HG03558 (cell line): ENCODE data around the gene CFAP45.

Source experiments
- ATAC-seq: cut with Tn5 transposase; IDR thresholded peaks from one replicate; pipeline ENCODE4 v1.9.1; 2021; ENCODE audit warnings: moderate number of reproducible peaks; ENCODE audit not compliant: unreplicated experiment; ENCODE audit errors: extremely low read depth

The CFAP45 gene

GRCh38 chr1:159881622-159882526 lies 18.1 kb downstream of the CFAP45 start:
- ATAC-seq: no peak

GRCh38 chr1:159880430-159880829 lies 19.5 kb downstream of the CFAP45 start:
- ATAC-seq: no peak

GRCh38 chr1:159879977-159880376 lies 20.0 kb downstream of the CFAP45 start:
- no peak for ATAC-seq

GRCh38 chr1:159879136-159879535 lies 20.8 kb downstream of the CFAP45 start:
- no peak for ATAC-seq

GRCh38 chr1:159877695-159878444 lies 22.1 kb downstream of the CFAP45 start:
- ATAC-seq: no peak

- no peak for ATAC-seq
Observed at GRCh38 chr1:159873530-159874143, 26.3 kb downstream of the CFAP45 start.

GRCh38 chr1:159872891-159873290 lies 27.1 kb downstream of the CFAP45 start:
- no peak for ATAC-seq

- no peak for ATAC-seq
Observed at GRCh38 chr1:159870704-159871103, 29.3 kb downstream of the CFAP45 start.

GRCh38 chr1:159869607-159870006 lies 30.4 kb downstream of the CFAP45 start:
- no peak for ATAC-seq

- ATAC-seq: no peak
Observed at GRCh38 chr1:159869173-159869572, 30.8 kb downstream of the CFAP45 start.

- ATAC-seq: no peak
Observed at GRCh38 chr1:159868766-159869165, 31.2 kb downstream of the CFAP45 start.

- no peak for ATAC-seq
Observed at GRCh38 chr1:159867664-159868026, 32.3 kb downstream of the CFAP45 start.

- no peak for ATAC-seq
Observed at GRCh38 chr1:159866905-159867663, 32.9 kb downstream of the CFAP45 start.

- ATAC-seq: no peak
Observed at GRCh38 chr1:159866066-159866465, 33.9 kb downstream of the CFAP45 start.

- no peak for ATAC-seq
Observed at GRCh38 chr1:159864262-159864661, 35.7 kb downstream of the CFAP45 start.

- ATAC-seq: no peak
Observed at GRCh38 chr1:159862557-159862956, 37.4 kb downstream of the CFAP45 start, which contains the start of gene VSIG8. Gene VSIG8, minus strand, starts transcription at chr1:159862657. Its CDS starts 136 bp downstream, at chr1:159862521.

- no peak for ATAC-seq
Observed at GRCh38 chr1:159862031-159862430, 37.9 kb downstream of the CFAP45 start.

- no peak for ATAC-seq
Observed at GRCh38 chr1:159861218-159861617, 38.7 kb downstream of the CFAP45 start.

GRCh38 chr1:159860456-159860855 lies 39.5 kb downstream of the CFAP45 start:
- ATAC-seq: no peak

- ATAC-seq: no peak
Observed at GRCh38 chr1:159859767-159860322, 40.1 kb downstream of the CFAP45 start.
